Suprapubic skin (tissue), 4 donors: ENCODE results near the gene CHST11.

Experiments used
- EP300 ChIP-seq: sonication (generic); formaldehyde crosslinking; IDR thresholded peaks from one replicate; pipeline ENCODE4 v1.6.1; 2017; ENCODE audit warnings: antibody characterized with exemption
- POLR2A ChIP-seq, 2 donors: fragments of 450-650 bp; IDR thresholded peaks; one replicate each; pipeline ENCODE4 v1.6.1; 2017; ENCODE audit warnings: antibody characterized with exemption in 2 of 2, mild to moderate bottlenecking in 2 of 2, moderate library complexity in 2 of 2
- POLR2AphosphoS5 ChIP-seq, 3 donors: sonication (generic); formaldehyde crosslinking; IDR thresholded peaks; one replicate each; pipeline ENCODE4 v1.6.1; 2017; ENCODE audit warnings: antibody characterized with exemption in 3 of 3
- TF ChIP-seq, protein P1 (sequence below), 2 donors: fragments of 200-600 bp in 1 of 2; fragments of 450-650 bp in 1 of 2; sonication (generic) in 1 of 2; IDR thresholded peaks; one replicate each; pipeline ENCODE4 v1.5.1; 2016 to 2019; ENCODE audit warnings: antibody characterized with exemption in 2 of 2, mild to moderate bottlenecking in 1 of 2, moderate library complexity in 1 of 2

DNA sequence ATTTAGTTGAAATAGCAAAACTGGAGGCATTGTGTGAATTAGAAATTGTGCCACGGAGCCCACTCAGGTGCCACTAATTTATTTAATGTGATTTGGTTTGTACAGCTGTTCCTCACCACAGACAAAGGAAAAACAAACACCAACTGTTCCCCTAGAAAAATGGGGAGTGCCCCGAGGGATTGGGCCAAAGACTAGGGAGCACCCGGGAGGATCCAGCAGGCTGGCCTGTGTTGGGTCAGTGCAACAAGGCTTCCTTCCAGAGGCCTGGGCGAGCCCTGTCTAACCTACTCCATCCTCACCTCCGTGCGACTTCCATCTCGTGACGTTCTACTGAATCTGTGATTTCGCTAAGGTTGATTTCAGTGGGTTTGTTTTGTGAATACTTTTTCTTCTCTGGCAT, 206.2 kb downstream of the CHST11 start:
- TF ChIP-seq POLR2A (IDR thresholded peaks at IDR 0.05) (no peak), EP300 (no peak), POLR2AphosphoS5 (IDR thresholded peaks at IDR 0.05) (no peak)
- TF ChIP-seq, protein P1, sequence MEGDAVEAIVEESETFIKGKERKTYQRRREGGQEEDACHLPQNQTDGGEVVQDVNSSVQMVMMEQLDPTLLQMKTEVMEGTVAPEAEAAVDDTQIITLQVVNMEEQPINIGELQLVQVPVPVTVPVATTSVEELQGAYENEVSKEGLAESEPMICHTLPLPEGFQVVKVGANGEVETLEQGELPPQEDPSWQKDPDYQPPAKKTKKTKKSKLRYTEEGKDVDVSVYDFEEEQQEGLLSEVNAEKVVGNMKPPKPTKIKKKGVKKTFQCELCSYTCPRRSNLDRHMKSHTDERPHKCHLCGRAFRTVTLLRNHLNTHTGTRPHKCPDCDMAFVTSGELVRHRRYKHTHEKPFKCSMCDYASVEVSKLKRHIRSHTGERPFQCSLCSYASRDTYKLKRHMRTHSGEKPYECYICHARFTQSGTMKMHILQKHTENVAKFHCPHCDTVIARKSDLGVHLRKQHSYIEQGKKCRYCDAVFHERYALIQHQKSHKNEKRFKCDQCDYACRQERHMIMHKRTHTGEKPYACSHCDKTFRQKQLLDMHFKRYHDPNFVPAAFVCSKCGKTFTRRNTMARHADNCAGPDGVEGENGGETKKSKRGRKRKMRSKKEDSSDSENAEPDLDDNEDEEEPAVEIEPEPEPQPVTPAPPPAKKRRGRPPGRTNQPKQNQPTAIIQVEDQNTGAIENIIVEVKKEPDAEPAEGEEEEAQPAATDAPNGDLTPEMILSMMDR (IDR thresholded peaks at IDR 0.05) = no peak
